Right ventricle myocardium superior (tissue), 1 donor: ENCODE measurements around the gene ITGA4. TPM values are rescaled to one million over a fixed set of nuclear protein-coding genes. Genes with fewer than 3 reads are reported as not detected.
"Not testable (repeated sequence)": the region's sequence is repeated elsewhere in the genome, so short reads cannot be mapped to it uniquely, and the experiment has no call there.

Experiments used
- ATAC-seq: fragments of 200-7000 bp; cut with Tn5 transposase; one replicate; pipeline ENCODE4 v1.9.1; 2020; ENCODE audit warnings: mild to moderate bottlenecking; ENCODE audit not compliant: poor library complexity
- DNase-seq: peaks from one replicate; pipeline ENCODE4 v3.0.0-alpha.2; 2020
- intact Hi-C: fragments of 100-400 bp; cut with DNase I; formaldehyde crosslinking; loops from one replicate; pipeline ENCODE4 v1.11.2; 2022
- long read RNA-seq: library from polyadenylated mRNA; unstranded; transcript quantifications from one replicate; pipeline ENCODE4 v2.0.0, GENCODE V29; 2021
- total RNA-seq: library from RNA; stranded (reverse); fragmentation: NEBNext Ultra II Directional; extraction: Animal tissue kit (Norgen Biotek cat#: 25700); gene quantifications from one replicate; pipeline ENCODE4 v1.2.1, GENCODE V29; 2021
- donor health status: DM: no; HTN: yes; CAD: no; lungs with severe emphysema.

The ITGA4 gene
- total RNA-seq, result 0.89 TPM
- long read RNA-seq, result 0 reads

DNA sequence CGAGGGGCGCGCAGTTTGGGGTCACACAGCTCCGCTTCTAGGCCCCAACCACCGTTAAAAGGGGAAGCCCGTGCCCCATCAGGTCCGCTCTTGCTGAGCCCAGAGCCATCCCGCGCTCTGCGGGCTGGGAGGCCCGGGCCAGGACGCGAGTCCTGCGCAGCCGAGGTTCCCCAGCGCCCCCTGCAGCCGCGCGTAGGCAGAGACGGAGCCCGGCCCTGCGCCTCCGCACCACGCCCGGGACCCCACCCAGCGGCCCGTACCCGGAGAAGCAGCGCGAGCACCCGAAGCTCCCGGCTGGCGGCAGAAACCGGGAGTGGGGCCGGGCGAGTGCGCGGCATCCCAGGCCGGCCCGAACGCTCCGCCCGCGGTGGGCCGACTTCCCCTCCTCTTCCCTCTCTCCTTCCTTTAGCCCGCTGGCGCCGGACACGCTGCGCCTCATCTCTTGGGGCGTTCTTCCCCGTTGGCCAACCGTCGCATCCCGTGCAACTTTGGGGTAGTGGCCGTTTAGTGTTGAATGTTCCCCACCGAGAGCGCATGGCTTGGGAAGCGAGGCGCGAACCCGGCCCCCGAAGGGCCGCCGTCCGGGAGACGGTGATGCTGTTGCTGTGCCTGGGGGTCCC is at the start of gene ITGA4:
ITGA4 (plus strand) TSS at position 266 of the 620 bp plus-strand sequence; CDS start at position 535, 269 bp downstream.
- peak; percentile 83 for DNase-seq
- intact Hi-C loops, result no loop called here
- ATAC-seq, result peak; percentile 98

GRCh38 chr2:181408861-181409260 is 48.3 kb upstream of the ITGA4 start:
- no peak for ATAC-seq
- DNase-seq, result no peak
- intact Hi-C loops, result no loop called here

DNA sequence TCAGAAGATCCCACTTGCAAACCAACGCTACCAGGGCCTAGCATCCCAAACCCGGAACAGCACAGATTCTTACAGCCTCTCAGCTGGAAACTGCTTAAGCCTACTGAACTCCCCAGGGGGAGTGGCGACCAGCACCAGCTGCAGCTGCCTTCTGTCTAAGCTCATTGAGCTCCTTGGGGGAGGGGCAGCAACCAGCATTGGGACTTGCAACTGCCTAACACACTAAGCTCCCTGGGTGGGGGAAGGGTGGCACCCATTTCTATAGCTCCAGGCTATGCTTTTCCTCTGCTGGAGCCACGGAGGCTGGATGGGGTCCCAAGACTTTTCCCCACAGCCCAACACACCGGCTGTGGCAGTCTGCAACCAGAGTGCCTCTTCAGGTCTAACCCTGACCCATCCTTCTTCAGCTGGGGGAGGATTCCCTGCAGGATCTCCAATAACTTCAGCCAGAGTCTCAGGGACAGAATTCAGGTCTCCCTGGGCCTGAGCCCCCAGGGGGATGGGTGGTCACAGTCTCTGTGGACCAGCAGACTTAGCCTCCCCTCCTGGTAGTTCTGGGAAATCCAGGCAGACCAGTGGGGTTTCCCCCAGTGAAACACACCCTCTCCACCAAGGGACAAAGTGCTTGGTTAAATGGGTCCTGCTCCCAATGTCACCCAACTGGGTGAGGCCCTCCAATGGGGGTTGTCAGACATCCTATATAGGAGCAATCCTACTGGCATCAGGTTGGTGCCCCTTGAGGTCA is 45.9 kb upstream of the ITGA4 start:
- intact Hi-C loops, result no loop called here
- ATAC-seq, result no peak
- no peak for DNase-seq

DNA sequence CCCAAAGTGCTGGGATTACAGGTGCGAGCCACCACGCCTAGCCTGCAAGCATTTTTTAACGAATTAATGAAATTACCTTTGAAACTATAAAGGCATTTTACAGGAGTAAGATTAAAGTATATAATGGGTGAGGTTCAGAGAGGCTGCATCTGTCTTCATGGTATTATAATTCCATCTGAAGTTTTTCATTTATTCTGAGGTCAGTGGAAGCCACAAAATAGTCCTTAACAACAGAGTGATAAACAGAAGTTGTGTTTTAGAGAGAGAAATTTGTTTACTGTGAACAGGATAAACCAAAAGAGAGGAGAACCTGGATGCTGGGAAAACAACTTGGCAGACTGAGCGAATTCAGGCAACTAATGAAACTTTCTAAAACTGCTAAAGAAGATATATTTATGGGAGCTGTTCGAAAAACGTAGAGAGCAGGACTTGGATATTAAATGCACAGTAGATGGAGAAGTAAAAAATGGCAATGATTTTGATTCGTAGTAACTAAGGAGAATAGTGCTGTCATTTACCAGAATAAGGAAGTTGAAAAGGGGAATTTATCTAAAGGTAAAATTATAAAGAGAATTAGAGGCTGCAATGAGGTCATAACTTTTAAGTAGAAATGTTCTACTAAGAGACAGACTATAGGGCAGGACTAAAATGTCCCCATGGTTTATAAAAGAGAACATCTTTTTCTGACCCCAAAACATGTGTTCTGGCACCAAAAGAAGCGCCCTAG is 37.9 kb upstream of the ITGA4 start:
- ATAC-seq, result no peak
- intact Hi-C loops, result no loop called here
- DNase-seq, result no peak

GRCh38 chr2:181420259-181421130 is 36.7 kb upstream of the ITGA4 start:
- ATAC-seq (no peak), DNase-seq (no peak)
- intact Hi-C loops, result no loop called here

DNA sequence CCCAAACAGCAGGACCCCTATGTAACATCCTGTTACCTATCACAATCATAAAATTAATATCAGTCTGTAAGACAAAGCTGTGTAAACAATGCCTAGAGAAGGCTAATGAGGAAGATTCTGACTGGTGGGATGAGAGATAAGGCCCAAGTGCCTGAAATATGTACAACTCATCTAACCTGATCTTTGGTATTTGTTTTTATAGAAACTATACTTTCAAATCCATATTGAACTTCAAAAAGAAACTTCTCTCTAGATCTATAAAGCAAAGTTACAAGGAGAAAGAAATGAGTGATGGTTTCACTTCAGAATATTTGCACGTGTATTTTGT is 36.1 kb upstream of the ITGA4 start:
- ATAC-seq, result no peak
- DNase-seq, result no peak
- intact Hi-C loops, result no loop called here

DNA sequence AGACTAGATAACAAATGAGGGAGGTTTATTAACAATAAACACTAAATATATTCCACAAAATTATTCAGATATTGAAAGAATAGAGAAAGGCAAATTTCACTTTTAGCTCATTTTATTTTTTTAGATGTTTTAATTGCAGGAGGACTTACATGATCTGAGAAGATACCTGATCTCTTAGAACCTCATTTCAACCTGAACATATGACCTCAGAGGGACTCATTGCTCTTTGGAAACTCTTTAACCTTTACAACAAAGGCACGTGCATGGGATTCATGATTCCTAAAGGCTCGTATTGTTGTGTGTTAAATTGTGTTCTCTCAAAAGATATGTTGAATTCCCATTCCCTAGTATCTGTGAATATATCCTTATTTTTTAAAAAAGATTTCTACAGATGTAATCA is 35.7 kb upstream of the ITGA4 start:
- ATAC-seq, result no peak
- intact Hi-C loops, result no loop called here
- no peak for DNase-seq

GRCh38 chr2:181426672-181427071 is 30.5 kb upstream of the ITGA4 start:
- DNase-seq (no peak), ATAC-seq (no peak)
- intact Hi-C loops, result no loop called here

- DNase-seq (no peak), ATAC-seq (no peak)
- intact Hi-C loops, result no loop called here
These were observed 26.6 kb upstream of the ITGA4 start for GRCh38 chr2:181430406-181431118.

DNA sequence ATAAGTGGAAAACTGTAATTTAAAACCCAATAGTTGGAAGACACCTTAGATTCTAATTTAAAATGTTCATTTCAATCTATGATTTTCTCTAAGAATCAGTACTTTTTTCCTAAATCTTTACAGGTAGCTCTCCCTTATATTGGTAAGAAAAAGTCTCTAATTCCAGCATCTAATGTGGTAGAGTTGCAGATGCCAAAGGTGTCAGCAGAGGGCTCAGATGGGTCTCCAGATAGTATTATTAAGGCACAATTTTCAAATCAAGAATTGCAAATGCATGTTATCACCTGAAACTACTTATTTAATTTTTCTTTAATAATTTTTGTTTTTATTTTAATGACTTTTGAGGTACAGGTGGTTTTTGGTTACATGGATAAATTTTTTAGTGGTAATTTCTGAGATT is 25.5 kb upstream of the ITGA4 start:
- ATAC-seq (no peak), DNase-seq (no peak)
- intact Hi-C loops, result no loop called here

DNA sequence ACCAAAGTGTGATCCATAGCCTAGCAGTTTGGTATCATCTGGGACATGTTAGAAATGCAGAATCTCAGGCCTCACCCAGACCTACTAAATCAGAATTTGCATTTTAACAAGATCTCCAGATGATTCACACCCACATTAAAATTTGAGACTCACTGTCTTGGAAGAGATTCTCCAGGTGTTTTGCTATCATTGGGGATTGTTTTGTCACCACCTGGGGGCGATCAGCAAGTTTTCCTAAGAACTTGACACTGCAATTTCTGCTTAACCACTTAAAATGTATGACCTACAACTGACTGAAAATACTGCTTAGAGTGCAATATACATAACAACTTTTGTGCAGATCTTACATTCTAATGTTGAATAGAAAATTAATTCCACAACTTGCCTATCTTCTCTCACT is 18.9 kb upstream of the ITGA4 start:
- intact Hi-C loops, result no loop called here
- ATAC-seq (no peak), DNase-seq (no peak)

DNA sequence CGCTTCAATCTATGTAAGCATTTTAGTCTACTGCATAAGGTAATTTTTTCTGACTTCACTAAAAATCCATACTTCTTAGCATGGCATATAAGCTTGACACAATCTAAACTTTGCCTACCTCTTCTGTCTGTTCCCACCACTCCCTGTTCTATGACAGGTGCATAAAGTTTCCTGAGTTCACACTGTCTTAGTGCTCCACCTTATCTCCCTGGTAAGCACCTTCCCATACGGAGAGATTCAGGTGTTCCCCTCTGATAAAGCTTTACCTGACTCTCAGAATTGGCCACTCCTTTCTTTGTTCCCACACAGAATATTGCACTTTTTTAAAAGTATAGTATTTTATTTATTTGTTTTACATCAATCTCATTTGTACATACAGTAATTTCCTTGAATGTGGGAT is 16.8 kb upstream of the ITGA4 start:
- no peak for ATAC-seq
- intact Hi-C loops, result no loop called here
- no peak for DNase-seq

DNA sequence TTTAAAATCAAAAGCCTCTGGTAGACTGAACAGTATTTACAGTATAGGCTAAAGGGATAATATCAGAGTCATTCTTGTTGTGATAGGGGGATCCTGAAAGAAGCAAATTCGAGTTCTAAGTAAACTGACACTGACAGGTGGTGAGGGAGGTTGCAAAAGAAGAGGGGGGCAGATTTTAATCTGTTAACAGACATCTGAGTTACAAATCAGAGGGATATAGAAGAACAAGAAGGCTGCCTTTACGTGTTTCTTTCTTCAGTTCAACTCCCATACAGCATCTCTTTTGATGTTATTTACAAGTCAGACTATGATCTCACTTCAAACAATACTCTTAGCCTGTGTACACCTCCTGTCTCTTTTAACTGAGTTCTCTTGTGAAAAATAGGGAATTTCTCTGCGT is 16.3 kb upstream of the ITGA4 start:
- intact Hi-C loops, result no loop called here
- ATAC-seq, result no peak
- no peak for DNase-seq

GRCh38 chr2:181441670-181442069 is 15.5 kb upstream of the ITGA4 start:
- ATAC-seq, result no peak
- intact Hi-C loops, result no loop called here
- DNase-seq, result no peak

- no peak for ATAC-seq
These were observed 12.5 kb upstream of the ITGA4 start for GRCh38 chr2:181444654-181445053.

DNA sequence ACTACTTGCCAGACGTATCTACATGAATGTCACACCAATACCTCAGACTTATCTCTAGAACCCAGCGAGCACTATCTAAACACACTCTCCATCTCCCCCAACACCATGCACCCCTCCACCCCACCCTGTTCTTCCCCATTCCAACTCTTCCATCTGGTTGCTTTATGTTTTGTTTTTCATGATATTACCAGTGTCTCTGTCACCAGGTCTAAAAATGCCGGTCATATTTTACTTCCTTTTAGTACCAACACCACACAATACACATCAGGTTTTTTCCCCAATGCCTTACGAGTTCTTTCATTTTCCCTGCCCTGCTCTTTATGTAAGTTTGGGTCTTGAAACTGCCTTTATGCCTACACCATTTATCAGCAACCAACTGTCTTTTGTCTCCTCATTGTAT is 10.2 kb upstream of the ITGA4 start:
- intact Hi-C loops, result no loop called here
- DNase-seq, result no peak
- ATAC-seq, result no peak

More at GRCh38 chr2:181444654-181445053, 12.5 kb upstream of the ITGA4 start:
- no peak for DNase-seq
- intact Hi-C loops, result no loop called here

DNA sequence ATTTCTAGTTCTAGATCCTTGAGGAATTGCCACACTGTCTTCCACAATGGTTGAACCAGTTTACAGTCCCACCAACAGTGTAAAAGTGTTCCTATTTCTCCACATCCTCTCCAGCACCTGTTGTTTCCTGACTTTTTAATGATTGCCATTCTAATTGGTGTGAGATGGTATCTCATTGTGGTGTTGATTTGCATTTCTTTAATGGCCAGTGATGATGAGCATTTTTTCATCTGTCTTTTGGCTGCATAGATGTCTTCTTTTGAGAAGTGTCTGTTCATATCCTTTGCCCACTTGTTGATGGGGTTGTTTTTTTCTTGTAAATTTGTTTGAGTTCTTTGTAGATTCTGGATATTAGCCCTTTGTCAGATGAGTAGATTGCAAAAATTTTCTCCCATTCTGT is 7.9 kb upstream of the ITGA4 start:
- not testable (repeated sequence) for DNase-seq, ATAC-seq

DNA sequence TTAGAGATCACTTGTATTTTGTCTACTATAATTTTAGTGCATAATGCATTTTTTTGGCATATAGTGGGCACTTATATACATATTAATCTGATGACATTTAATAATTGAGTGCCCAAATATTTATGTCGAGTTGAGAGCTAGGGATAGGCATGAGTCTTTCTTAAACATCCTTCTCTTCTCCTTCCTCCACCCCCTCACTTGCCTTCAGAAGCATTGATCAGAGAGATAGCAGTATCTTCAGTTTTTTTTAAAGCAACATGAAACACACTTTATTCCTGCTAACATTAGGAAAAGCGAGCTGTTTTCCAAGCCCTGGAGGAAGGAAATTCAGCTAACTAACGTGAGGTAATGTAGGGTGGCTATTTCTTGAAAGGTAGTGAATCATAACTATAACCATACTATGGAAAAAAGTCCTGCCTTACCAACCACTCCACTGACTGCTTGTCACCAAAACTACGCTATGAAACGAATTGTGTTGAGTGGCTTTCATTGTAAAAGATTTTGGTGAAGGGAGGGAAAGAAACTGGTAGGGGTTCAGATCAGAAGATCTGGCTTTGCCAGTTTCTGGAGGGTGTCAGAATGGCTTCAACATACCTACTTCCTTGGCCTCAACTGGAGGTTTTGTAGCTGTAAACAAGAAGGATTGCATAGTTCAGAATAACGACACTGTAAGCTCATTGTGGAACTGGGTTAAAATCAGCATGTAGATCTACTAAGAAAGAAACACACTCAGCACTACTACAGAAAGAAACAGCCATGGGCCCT is 2.3 kb upstream of the ITGA4 start:
- intact Hi-C loops, result no loop called here
- DNase-seq, result no peak
- ATAC-seq, result no peak

More for the DNA sequence above, 7.9 kb upstream of the ITGA4 start:
- intact Hi-C loops, result not testable (repeated sequence)
